Activated CD8-positive, alpha-beta T cell treated with anti-CD3 and anti-CD28 coated beads for 36 hours (primary cell): ENCODE measurements around the gene FXYD2. TPM values are rescaled to one million over a fixed set of nuclear protein-coding genes. Genes with fewer than 3 reads are reported as not detected.
A peak's percentile ranks its signal among the peaks of the same experiment; 100 is the strongest.

Experiments
- ATAC-seq: fragments of 200-7000 bp; cut with Tn5 transposase; one replicate; pipeline ENCODE4 v1.10.0; 2021; ENCODE audit warnings: mild to moderate bottlenecking, moderate library complexity
- CTCF ChIA-PET: fragments of 350-600 bp; sonication (Branson Sonifier 250); formaldehyde crosslinking; loops from one replicate; lab custom pipeline; 2021; ENCODE audit warnings: antibody characterized with exemption; lab: Charles Lee
- POLR2A ChIA-PET: fragments of 350-600 bp; sonication (Branson Sonifier 250); formaldehyde crosslinking; loops from one replicate; lab custom pipeline; 2021; ENCODE audit warnings: antibody characterized with exemption; lab: Charles Lee
- DNase-seq: peaks from one replicate; pipeline ENCODE4 v3.0.0-alpha.2; 2020
- H3K27ac Mint-ChIP-seq: one replicate; pipeline ENCODE4 v1.8.0; 2021; ENCODE audit warnings: mild to moderate bottlenecking, mixed read lengths
- H3K27me3 Mint-ChIP-seq: one replicate; pipeline ENCODE4 v1.8.0; 2021; ENCODE audit warnings: mixed read lengths
- H3K36me3 Mint-ChIP-seq: one replicate; pipeline ENCODE4 v1.8.0; 2021; ENCODE audit warnings: low read depth, mixed read lengths
- H3K4me1 Mint-ChIP-seq: one replicate; pipeline ENCODE4 v1.8.0; 2021; ENCODE audit warnings: low read depth, mixed read lengths
- H3K4me3 Mint-ChIP-seq: one replicate; pipeline ENCODE4 v1.8.0; 2021; ENCODE audit warnings: mild to moderate bottlenecking, moderate library complexity, mixed read lengths
- H3K9me3 Mint-ChIP-seq: one replicate; pipeline ENCODE4 v1.8.0; 2021; ENCODE audit warnings: mixed read lengths
- CTCF ChIP-seq: fragments of 200-600 bp; IDR thresholded peaks from one replicate; pipeline ENCODE4 v1.8.0; 2022; ENCODE audit warnings: antibody characterized with exemption, mild to moderate bottlenecking
- intact Hi-C: fragments of 100-400 bp; cut with micrococcal nuclease; formaldehyde crosslinking; loops from one replicate; pipeline ENCODE4 v1.10.0; 2022
- total RNA-seq, 2 experiments: library from RNA; stranded (reverse); gene quantifications; one replicate each; pipeline ENCODE4 v1.2.3, GENCODE V29; 2021

Gene FXYD2
- total RNA-seq, 2 experiments from 2014 or later, result 6.7 to 7.2 TPM

GRCh38 chr11:117862753-117863152 lies 38.2 kb upstream of the FXYD2 start:
- Mint-ChIP-seq H3K27me3 (no peaks in the 10 kb centered on the region), H3K4me3 (no peak overlapping the region), H3K36me3 (no peaks in the 10 kb centered on the region), H3K27ac (no peak overlapping the region), H3K4me1 (peaks cover 3% of the 10 kb centered on the region), H3K9me3 (no peaks in the 10 kb centered on the region)
- TF ChIP-seq CTCF, result no peak
- DNase-seq (no peak), ATAC-seq (no peak)
- ChIA-PET CTCF (interaction anchor here (1.0 kb wide), 1 partner anchor 84 kb away, joined by 3 read pairs; no protein-coding TSS in a partner anchor), POLR2A (no interaction called here)
- intact Hi-C loops, result no loop called here

DNA sequence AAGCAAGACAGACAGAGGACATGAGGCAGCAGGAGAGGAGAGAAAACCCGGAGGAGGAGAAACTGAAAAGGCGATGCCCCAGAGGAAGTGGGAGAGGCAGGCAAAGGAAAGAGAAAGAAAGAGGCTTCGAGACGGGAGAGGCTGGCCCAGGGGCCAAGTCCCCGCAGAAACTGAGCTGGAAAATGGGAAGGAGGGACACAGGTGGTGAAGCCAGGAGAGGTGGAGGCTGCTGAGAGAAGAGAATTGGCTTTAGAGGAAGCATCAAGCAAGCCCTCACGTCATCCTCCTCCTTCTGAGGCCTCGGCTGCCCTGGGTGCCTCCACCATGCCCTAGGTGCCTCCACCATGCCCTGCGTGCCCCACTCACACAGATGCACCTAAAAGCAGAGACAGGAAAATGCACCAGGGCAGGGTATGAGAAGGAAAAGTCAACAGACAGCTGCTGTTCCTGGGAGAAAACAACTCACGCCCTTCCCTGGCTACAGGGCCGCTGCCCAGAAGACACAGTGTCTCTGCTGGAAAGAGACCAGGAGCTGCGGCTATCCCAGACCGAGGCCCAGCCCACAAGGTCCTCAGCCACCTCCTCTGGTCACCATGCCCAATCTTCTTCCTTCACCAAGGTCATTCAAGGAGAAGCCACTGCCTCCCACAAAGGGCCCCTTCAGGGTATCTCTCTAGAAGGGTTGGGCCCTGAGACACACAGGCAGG lies 37.6 kb upstream of the FXYD2 start:
- Mint-ChIP-seq H3K27ac (no peak overlapping the region), H3K27me3 (peaks cover under 1% of the 10 kb centered on the region), H3K4me3 (no peak overlapping the region), H3K36me3 (no peaks in the 10 kb centered on the region), H3K4me1 (peaks cover 3% of the 10 kb centered on the region), H3K9me3 (no peaks in the 10 kb centered on the region)
- no peak for TF ChIP-seq CTCF
- POLR2A ChIA-PET, result interaction anchor here (1.5 kb wide), 1 partner anchor 10 kb away, joined by 5 read pairs; no protein-coding TSS in a partner anchor
- CTCF ChIA-PET, result interaction anchor here (0.7 to 2.6 kb wide), 5 partner anchors 17 to 85 kb away, joined by 3 to 10 read pairs (median 6); no protein-coding TSS in a partner anchor
- ATAC-seq, result no peak
- no peak for DNase-seq
- intact Hi-C loops, result no loop called here

GRCh38 chr11:117861151-117862018 lies 36.8 kb upstream of the FXYD2 start:
- intact Hi-C loops, result no loop called here
- Mint-ChIP-seq H3K4me3 (no peak overlapping the region), H3K27me3 (peaks cover 2% of the 10 kb centered on the region), H3K27ac (peak overlapping the region; percentile 3), H3K36me3 (no peaks in the 10 kb centered on the region), H3K4me1 (peaks cover 3% of the 10 kb centered on the region), H3K9me3 (no peaks in the 10 kb centered on the region)
- POLR2A ChIA-PET, result interaction anchor here (1.5 kb wide), 1 partner anchor 10 kb away, joined by 5 read pairs; no protein-coding TSS in a partner anchor
- CTCF ChIA-PET, result interaction anchor here (0.7 to 2.6 kb wide), 6 partner anchors 16 to 192 kb away, joined by 3 to 10 read pairs (median 6); no protein-coding TSS in a partner anchor
- no peak for ATAC-seq
- DNase-seq, result no peak
- no peak for TF ChIP-seq CTCF

GRCh38 chr11:117860139-117860538 lies 35.6 kb upstream of the FXYD2 start:
- ChIA-PET CTCF (interaction anchor here (0.6 to 2.6 kb wide), 6 partner anchors 15 to 431 kb away, joined by 3 to 10 read pairs (median 6); no protein-coding TSS in a partner anchor), POLR2A (interaction anchor here (0.6 to 1.0 kb wide), 2 partner anchors 18 to 1405 kb away, joined by 3 read pairs; no protein-coding TSS in a partner anchor)
- TF ChIP-seq CTCF, result no peak
- Mint-ChIP-seq H3K36me3 (no peaks in the 10 kb centered on the region), H3K27me3 (peaks cover 2% of the 10 kb centered on the region), H3K9me3 (no peaks in the 10 kb centered on the region), H3K27ac (no peak overlapping the region), H3K4me1 (peaks cover 3% of the 10 kb centered on the region), H3K4me3 (no peak overlapping the region)
- ATAC-seq, result no peak
- no peak for DNase-seq
- intact Hi-C loops, result no loop called here
